Activated CD8-positive, alpha-beta T cell treated with anti-CD3 and anti-CD28 coated beads for 36 hours (primary cell): ENCODE measurements around the gene IGF2BP2. TPM values are rescaled to one million over a fixed set of nuclear protein-coding genes. Genes with fewer than 3 reads are reported as not detected.
A peak's percentile ranks its signal among the peaks of the same experiment; 100 is the strongest.

Source experiments
- ATAC-seq: fragments of 200-7000 bp; cut with Tn5 transposase; one replicate; pipeline ENCODE4 v1.10.0; 2021; ENCODE audit warnings: mild to moderate bottlenecking, moderate library complexity
- CTCF ChIA-PET: fragments of 350-600 bp; sonication (Branson Sonifier 250); formaldehyde crosslinking; loops from one replicate; lab custom pipeline; 2021; ENCODE audit warnings: antibody characterized with exemption; lab: Charles Lee
- POLR2A ChIA-PET: fragments of 350-600 bp; sonication (Branson Sonifier 250); formaldehyde crosslinking; loops from one replicate; lab custom pipeline; 2021; ENCODE audit warnings: antibody characterized with exemption; lab: Charles Lee
- DNase-seq: peaks from one replicate; pipeline ENCODE4 v3.0.0-alpha.2; 2020
- H3K27ac Mint-ChIP-seq: one replicate; pipeline ENCODE4 v1.8.0; 2021; ENCODE audit warnings: mild to moderate bottlenecking, mixed read lengths
- H3K27me3 Mint-ChIP-seq: one replicate; pipeline ENCODE4 v1.8.0; 2021; ENCODE audit warnings: mixed read lengths
- H3K36me3 Mint-ChIP-seq: one replicate; pipeline ENCODE4 v1.8.0; 2021; ENCODE audit warnings: low read depth, mixed read lengths
- H3K4me1 Mint-ChIP-seq: one replicate; pipeline ENCODE4 v1.8.0; 2021; ENCODE audit warnings: low read depth, mixed read lengths
- H3K4me3 Mint-ChIP-seq: one replicate; pipeline ENCODE4 v1.8.0; 2021; ENCODE audit warnings: mild to moderate bottlenecking, moderate library complexity, mixed read lengths
- H3K9me3 Mint-ChIP-seq: one replicate; pipeline ENCODE4 v1.8.0; 2021; ENCODE audit warnings: mixed read lengths
- intact Hi-C: fragments of 100-400 bp; cut with micrococcal nuclease; formaldehyde crosslinking; loops from one replicate; pipeline ENCODE4 v1.10.0; 2022
- total RNA-seq, 2 experiments: library from RNA; stranded (reverse); gene quantifications; one replicate each; pipeline ENCODE4 v1.2.3, GENCODE V29; 2021
- TF ChIP-seq, protein P1 (sequence below): fragments of 200-600 bp; IDR thresholded peaks from one replicate; pipeline ENCODE4 v1.8.0; 2022; ENCODE audit warnings: antibody characterized with exemption, mild to moderate bottlenecking

The IGF2BP2 gene
- total RNA-seq, 2 experiments from 2014 or later: 0.52 to 0.65 TPM

DNA sequence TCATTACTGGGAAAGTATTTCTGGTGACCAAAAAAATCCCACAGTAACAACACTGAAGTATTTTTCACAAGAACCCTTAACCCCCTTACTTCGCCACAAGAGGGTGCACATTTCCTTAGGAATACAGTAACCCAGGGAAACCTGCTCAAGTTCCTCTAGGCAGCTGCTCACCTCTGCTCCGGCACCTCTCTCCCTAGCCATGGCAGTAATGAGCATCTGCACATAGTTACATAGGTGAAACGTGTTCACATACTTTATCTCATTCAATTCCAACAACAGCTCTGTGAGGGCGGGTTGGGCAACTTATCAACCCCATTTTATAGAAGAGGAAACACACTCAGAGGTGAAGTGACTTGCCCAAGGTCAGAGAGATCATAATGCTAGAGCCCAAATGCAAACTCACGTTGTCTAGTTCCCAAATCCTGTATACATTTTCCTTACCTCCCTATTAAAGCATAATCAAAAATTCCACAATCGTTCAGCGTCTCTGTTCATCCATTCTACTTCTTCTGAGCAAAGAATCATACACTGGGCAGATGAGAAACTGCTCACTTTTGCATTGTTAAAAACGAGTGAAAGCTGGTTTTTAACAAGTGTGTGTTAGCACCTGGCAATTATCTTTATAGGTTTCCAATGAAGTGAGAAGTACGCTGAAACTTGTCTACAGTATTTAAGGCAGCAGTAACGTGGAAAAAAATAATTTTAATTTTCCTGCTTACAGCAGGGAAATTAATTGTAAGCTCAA lies 90.7 kb downstream of the IGF2BP2 start:
- H3K36me3 Mint-ChIP-seq: no peaks in the 10 kb centered on the region
- intact Hi-C loops: no loop called here
- H3K4me1 Mint-ChIP-seq: no peaks in the 10 kb centered on the region
- H3K27me3 Mint-ChIP-seq: peaks cover 7% of the 10 kb centered on the region
- CTCF ChIA-PET: interaction anchor here (0.9 to 3.8 kb wide), 6 partner anchors 8 to 74 kb away, joined by 3 to 17 read pairs (median 4); no protein-coding TSS in a partner anchor
- TF ChIP-seq, protein P1, sequence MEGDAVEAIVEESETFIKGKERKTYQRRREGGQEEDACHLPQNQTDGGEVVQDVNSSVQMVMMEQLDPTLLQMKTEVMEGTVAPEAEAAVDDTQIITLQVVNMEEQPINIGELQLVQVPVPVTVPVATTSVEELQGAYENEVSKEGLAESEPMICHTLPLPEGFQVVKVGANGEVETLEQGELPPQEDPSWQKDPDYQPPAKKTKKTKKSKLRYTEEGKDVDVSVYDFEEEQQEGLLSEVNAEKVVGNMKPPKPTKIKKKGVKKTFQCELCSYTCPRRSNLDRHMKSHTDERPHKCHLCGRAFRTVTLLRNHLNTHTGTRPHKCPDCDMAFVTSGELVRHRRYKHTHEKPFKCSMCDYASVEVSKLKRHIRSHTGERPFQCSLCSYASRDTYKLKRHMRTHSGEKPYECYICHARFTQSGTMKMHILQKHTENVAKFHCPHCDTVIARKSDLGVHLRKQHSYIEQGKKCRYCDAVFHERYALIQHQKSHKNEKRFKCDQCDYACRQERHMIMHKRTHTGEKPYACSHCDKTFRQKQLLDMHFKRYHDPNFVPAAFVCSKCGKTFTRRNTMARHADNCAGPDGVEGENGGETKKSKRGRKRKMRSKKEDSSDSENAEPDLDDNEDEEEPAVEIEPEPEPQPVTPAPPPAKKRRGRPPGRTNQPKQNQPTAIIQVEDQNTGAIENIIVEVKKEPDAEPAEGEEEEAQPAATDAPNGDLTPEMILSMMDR: no peak
- no peak overlapping the region for H3K4me3 Mint-ChIP-seq
- DNase-seq (peak; percentile 31), ATAC-seq (no peak)
- no peaks in the 10 kb centered on the region for H3K9me3 Mint-ChIP-seq
- POLR2A ChIA-PET: interaction anchor here (0.5 kb wide), 1 partner anchor 806 kb away, joined by 3 read pairs; no protein-coding TSS in a partner anchor
- H3K27ac Mint-ChIP-seq: no peak overlapping the region

DNA sequence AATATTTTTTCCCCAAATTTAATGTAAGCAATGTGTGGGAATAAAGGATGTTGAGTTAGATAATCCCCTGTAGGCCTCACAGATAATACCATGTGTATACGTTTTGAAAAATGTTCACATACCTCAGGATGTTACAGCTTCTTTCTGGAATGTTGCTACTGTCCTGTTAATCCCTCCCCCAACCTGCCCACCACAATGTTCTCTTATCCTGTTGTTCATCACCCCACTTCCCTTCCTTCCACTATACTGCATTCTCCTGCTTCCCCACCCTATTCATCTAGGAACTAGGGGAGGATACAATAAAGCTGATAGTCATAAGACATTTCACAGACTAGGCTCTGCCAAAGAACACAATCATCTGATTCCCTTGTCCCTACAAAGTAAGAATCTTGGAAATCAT lies 92.1 kb downstream of the IGF2BP2 start:
- POLR2A ChIA-PET: no interaction called here
- H3K36me3 Mint-ChIP-seq: no peaks in the 10 kb centered on the region
- H3K9me3 Mint-ChIP-seq: no peaks in the 10 kb centered on the region
- ATAC-seq (no peak), DNase-seq (no peak)
- peaks cover 7% of the 10 kb centered on the region for H3K27me3 Mint-ChIP-seq
- H3K4me3 Mint-ChIP-seq: no peak overlapping the region
- no peaks in the 10 kb centered on the region for H3K4me1 Mint-ChIP-seq
- intact Hi-C loops: no loop called here
- H3K27ac Mint-ChIP-seq: no peak overlapping the region
- TF ChIP-seq, protein P1: no peak
- CTCF ChIA-PET: interaction anchor here (0.8 to 3.8 kb wide), 3 partner anchors 36 to 72 kb away, joined by 3 to 17 read pairs (median 4); no protein-coding TSS in a partner anchor

DNA sequence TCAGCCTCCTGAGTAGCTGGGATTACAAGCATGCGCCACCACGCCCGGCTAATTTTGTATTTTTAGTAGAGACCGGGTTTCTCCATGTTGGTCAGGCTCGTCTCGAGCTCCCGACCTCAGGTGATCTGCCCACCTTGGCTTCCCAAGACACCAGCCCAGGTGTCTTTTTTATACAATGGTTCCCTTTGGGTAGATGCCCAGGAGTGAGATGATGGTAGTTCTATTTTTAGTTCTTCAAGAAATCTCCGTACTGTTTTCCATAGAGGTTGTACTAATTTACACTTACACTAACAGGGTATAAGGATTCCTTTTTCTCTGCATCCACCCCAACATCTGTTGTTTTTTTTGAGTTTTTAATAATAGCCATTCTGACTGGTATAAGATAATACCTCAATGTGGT lies 94.3 kb downstream of the IGF2BP2 start:
- TF ChIP-seq, protein P1: no peak
- ChIA-PET CTCF (no interaction called here), POLR2A (no interaction called here)
- Mint-ChIP-seq H3K27ac (no peak overlapping the region), H3K9me3 (no peaks in the 10 kb centered on the region), H3K4me1 (no peaks in the 10 kb centered on the region), H3K27me3 (peaks cover 7% of the 10 kb centered on the region), H3K36me3 (no peaks in the 10 kb centered on the region), H3K4me3 (no peak overlapping the region)
- intact Hi-C loops: no loop called here
- ATAC-seq (no peak), DNase-seq (no peak)

DNA sequence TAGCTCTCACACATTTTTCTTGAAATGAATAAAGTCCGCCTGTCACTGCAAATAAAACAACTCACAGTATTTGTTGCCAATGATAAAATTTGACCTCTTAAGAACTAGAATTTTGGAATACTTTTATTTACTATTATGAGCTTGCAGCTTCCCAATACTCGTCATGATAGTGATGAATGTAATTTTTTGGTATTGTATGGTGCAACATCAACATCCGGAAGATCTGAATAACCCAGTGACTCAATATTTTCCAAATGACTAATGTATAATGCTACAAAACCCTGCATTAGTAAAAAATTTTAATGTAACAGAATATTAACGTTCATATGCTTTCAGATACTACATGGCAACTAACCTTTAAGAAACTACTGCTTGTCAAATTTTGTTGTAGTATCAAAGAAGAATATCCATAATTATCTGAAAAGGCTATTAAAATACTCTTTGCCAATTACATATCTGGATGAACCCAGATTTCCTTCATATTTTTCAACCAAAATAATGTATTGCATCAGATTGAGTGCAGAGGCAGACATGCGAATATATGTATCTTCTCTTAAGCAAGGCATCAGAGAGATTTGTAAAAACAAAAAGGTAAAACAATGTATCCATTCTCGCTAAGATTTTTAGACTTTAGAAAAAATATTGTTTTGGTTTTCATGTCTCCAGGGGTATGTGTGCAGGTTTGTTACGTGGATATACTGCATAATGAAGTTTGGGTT lies 95.3 kb downstream of the IGF2BP2 start:
- H3K27me3 Mint-ChIP-seq: peaks cover 6% of the 10 kb centered on the region
- H3K36me3 Mint-ChIP-seq: no peaks in the 10 kb centered on the region
- intact Hi-C loops: no loop called here
- ChIA-PET POLR2A (no interaction called here), CTCF (interaction anchor here (2.7 kb wide), 1 partner anchor 69 kb away, joined by 8 read pairs; no protein-coding TSS in a partner anchor)
- TF ChIP-seq, protein P1: no peak
- H3K4me3 Mint-ChIP-seq: no peak overlapping the region
- no peaks in the 10 kb centered on the region for H3K9me3 Mint-ChIP-seq
- DNase-seq: no peak
- no peak for ATAC-seq
- no peaks in the 10 kb centered on the region for H3K4me1 Mint-ChIP-seq
- H3K27ac Mint-ChIP-seq: no peak overlapping the region
